ENCODE data around the gene SF3B2.
"Not testable (repeated sequence)": the region's sequence is repeated elsewhere in the genome, so short reads cannot be mapped to it uniquely, and the experiment has no call there.

SF3B2 gene

DNA sequence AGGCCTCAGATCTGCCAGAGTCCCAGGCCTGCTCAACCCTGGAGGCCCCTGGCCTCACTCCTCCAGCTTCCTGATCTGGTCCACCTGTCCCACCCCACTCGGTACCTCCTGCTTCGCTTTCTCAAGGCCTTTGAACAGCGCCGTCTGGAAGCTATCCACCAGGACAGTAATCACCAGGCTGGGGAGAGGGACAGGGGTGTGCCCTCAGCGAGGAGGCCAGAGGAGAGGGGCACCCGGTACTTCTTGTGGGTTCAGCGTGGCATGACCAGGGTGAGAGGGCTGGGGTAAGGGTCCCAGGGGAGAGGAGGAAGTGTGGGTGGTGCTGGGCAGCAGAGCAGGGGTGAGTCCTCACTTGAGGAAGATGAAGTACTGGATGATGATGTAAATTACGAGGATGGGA, 32.0 kb upstream of the SF3B2 start:
- no peak for DNase-seq

DNA sequence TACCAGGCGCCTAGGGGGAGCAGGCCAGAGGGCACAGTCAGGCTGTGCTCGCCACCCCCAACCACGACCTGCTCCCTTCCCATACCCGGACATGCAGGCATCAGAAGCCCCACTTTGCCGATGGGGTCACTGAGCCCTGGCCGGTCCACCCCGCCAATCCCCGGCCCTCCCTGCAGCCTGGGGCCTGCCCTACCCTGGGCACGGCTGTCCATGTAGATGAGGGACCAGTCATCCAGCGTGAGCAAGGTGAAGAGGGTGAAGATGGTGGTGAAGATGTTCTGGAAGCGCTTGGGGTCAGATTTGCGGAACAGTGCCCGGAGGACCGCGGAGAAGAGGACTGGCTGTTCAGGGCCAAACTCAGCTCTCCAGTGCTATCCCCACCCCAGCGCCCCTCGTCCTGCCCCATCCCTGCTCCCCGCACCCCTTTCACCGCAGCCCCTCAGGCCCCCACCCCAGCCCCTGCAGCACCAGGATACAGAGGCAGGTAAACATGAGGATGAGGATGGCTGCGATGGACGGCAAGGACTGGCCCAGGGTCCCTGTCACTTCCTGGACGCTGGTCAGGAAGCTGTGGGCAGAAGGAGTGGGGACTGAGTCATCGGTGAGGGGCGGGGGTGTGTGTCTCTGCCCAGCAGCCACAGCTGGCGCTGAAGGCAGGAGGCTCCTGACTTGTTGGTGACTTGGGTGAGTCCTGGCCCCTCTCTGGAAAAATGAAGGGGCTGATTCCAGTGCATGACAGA, 31.4 kb upstream of the SF3B2 start:
- DNase-seq = peak; percentile 25

DNA sequence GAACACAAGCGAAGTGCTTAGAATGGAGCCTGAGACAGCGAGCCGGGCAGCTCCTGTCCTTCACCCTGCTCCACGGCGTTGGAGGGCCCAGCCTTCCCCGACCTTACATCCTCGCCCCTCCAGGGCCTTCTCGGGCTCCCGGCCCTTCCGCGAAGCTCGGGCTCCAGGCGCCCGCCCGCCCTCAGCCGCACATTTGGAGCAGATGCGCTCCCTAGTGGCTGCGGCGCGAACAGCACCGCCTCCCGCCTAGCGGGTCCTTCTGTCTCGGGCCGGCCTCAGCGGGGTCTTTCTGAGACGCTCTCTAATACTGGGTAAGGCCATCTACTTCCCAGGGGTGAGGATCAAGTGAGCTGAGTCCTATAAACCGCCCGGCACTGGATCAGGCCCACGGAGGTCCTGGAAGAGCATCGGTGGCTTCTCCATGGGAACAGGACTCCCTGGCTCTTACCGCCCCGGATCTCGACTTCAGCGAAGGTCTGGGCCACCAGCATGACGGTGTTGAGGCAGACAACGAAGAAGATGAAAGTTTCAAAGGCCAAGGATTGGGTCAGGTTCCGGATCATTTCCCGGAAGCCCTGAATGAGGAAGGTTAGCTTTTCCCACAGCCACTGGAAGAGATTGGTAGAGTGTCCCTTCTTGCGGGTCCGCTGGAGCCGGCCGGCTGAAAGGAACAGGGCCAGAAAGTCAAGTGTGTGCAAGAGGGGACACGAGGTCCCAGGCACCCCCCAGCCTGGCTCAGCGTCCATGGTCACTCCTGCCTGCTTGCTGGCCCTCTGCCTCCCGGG, 29.6 kb upstream of the SF3B2 start:
- DNase-seq = peak; percentile 18

DNA sequence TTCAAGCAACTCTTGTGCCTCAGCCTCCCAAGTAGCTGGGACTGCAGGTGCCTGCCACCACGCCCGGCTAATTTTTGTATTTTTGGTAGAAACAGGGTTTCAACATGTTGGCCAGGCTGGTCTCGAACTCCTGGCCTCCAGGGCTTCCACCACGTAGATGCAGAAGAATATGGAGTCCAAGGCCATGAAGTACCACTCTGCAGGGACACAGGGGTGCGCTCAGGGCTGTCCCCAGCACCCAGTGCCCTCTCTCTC, 29.1 kb upstream of the SF3B2 start:
- DNase-seq = not testable (repeated sequence)

DNA sequence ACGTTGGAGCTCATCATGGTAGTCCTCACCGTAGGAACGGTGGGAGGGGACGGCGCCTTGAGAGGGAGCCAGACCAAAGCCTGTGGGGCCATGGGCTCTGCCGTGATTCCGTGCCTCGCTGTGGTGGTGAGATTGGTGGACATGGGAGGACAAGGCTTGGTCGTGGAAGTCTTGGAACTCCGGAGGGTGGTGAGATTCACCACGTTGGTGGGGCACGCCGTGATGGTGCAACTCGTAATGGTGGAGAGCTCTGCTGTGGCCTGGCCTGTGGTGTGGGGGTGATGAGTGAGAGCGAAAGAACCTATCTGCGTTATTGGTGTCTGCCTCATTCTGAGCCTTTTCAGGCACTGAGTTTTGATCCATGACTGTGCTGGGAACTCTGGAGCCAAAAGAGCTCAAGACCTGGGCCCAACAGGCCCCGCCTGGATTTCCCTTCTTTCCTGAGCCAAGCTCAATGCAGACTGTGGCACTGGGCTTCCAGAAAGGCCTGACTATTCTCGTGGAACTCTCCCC, 26.1 kb upstream of the SF3B2 start, which contains the start of gene CATSPER1:
Gene CATSPER1, minus strand, starts transcription at position 463 of the 513 bp plus-strand sequence. Its CDS starts 100 bp downstream, at position 363.
- no peak for DNase-seq

DNA sequence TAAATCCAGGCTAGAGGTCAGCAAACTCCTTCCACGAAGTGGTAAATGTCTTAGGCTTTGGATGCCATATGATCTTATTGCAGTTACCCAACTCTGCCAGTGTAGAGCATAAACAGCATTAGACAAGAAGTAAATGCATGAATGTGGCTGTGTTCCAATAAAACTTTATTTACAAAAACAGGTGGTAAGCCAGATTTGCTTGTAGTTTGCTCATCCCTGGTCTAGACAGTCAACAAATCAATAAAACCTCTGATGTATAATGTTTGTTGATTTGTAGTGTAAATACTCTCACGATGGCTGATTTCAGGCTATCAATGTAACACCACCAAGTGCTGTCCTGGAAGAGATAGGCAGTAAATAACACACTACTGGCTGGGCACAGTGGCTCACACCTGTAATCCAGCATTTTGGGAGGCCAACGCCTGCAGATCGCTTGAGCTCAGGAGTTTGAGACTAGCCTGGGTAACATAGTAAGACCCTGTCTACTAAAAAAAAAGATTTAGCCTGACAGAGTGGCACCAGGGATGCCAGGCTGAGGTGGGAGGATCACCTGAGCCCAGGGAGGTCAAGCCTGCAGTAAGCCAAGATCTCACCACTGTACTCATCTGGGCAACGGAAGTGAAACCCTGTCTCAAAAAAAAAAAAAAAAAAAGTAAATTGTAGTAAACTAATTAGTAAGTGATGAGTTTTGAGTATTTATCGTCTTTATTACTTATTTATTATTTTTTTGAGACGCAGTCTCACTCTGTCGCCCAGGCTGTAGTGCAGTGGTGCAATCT, 19.0 kb upstream of the SF3B2 start:
- DNase-seq = no peak

DNA sequence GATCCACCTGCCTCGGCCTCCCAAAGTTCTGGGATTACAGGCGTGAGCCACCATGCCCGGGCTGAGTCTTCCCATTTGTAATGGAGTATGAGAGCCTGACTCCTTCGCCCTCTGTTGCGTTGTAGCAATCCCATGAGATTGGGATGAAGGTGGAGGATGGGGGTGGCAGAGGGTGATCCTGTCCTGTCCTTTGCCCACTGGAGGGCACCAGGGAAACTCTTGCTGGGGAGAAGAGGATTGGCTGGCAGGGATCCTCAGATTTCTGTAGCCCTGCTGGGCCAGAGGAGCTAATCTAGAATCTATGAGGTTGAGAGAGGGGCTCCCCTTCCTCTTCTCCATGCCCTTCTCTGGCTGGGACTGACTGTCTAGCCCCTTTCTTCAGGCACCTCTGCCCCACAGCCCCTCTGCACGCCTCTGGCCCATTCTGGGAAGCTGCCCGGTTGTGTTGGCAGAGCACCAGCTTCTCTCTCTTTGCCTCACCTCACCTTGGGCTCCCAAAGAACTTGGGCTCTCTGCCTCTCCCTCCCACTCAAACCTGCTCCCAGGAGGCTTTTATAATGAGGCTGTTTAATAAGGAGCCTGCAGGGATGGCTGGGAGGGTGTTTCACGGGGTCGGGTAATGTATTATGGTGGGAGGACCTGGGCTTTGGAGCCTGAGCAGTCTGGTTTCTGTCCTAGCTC, 16.4 kb upstream of the SF3B2 start:
- DNase-seq = no peak

DNA sequence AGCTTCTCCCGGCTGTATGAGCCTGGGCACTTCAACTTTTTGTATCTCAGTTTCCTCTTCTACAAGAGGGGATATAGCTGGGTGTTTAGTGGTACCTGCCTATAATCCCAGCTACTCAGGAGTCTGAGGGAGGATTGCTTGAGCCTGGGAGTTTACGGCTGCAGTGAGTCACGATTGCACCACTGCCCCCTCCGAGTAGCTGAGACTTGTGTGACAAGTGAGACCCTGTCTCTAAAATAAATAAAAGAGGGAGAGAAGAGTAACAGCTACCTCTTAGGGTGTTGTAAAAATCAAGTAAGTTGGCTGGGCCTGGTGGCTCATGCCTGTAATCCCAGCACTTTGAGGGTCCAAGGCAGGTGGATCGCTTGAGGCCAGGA, 15.8 kb upstream of the SF3B2 start:
- no peak for DNase-seq

DNA sequence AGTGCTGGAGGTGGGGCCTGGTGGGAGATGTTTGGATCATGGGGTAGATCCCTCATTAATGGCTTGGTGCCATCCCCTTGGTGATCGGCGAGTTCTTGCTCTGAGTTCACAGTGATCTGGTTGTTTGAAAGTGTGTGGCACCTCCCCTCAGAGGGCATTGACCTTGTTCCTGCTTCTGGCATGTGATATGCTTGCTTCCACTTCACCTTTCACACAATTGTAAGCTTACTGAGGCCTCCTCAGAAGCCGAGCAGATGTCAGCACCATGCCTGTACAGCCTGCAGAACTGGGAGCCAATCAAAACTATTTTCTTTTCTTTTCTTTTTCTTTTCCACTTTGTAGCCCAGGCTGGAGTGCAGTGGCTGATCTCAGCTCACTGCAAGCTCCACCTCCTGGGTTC, 14.8 kb upstream of the SF3B2 start:
- DNase-seq = no peak

DNA sequence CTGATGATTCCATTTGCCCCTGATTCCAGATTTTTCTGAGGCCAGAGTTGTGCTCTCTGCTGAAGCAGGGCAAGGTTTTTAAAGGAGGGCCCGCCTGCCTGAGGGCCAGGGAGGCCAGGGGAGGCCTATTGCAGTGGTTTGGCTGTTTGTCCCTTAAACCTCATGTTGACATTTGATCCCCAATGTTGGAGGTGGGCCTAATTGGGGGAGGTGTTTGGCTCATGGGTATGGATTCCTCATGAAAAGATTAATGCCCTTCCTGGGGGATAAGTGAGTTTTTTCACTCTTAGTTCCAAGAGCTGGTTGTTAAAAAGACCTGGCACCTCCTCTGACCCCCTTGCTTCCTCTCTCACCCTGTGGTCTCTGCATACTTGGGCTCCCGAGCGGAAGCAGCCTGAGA, 12.4 kb upstream of the SF3B2 start:
- no peak for DNase-seq

DNA sequence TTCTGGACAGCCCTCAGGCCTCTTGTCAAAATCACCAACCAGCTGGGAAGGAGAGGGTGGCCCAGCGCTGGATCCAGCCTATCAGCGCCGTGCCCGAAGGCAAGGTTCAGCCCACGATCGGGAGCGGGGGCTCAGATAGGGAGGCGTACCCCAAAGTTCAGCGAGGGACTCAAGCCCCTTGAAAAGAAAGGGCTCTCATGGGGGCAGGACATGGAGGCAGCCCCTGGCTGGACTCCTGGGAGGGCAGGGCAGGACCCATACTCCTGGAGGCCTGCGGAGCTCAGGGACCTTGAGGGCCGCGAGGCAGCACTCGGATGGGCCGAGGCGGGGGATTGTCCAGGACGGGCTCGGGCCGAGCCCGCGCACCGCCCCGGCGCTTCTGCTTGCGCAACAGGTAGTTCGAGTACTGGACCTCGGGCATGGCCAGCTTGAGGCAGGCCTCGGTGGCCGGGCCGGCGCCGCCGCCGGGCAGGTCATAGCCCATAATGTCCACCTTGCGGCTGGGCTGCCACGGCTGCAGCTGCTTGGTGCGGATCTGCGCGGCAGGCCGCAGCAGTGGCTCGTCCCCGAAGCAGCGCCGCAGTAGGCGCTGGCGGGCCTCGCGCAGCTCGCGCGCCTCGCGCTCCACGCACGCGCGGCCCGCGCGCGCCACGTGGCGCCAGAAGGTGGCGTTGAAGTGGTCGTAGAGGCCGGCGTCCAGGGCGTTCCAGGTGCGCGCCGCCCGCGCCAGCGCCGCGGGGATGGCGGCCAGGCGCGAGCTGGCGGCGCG, 9.8 kb upstream of the SF3B2 start:
- no peak for DNase-seq

DNA sequence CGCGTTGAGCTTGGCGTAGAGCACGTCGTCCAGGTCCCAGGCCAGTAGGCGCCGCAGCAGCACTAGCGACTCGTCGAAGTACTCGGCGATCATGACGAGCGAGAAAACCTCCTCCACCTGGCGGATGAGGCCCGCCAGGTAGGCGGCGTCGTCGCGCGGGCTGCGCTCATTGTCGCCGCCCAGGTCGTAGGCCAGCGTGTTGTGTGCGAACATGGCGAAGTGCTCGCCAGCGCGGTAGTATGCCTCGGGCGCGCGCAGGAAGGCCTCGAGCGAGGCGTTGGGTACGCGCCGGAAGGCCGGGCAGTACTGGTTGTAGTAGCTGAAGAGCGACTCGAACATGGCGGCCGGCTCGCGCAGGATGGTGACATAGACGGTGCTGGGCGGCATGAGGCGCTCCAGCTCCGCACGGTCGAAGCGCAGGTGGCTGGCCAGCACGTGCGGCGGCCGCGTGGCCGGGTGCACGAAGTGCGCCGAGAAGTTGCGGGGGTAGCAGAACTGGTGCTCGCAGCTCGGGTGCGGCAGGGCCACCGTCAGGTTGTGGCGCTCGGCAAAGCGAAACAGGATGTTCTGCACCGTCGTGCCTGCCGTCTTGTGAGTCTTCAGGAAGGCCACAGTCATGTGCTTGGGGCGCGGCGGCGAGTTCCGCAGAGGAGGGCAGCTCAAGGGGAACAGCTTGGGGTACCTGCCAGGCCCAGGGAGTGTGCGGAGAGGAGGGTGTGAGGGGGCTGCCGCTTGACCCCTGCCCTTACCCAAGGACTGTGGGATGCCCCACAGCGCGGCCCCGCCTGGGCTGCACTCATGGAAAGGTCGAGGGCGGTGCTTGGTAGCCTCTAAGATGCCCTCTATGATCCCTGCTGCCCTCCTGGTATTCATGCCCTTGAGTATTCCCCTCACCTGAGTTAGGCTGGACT, 8.9 kb upstream of the SF3B2 start:
- DNase-seq = no peak

DNA sequence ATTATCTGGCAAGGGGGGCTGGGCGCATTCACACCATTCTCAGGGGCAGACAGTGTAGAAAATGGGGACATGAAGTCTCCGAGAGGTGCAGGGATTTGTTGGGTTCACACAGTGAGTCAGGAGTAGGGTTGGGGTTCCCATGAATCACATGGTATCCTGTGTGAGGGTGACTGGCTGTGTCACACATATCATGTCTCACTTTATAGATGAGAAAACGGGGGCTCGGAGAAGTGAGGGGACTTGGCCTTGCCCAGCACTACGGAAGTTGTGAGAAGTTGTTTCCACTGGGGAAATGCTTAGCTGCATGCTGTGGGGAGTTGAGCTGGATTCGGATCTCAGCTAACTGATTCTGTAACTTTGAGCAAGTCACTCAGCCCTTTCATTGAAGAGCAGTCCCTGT, 7.4 kb upstream of the SF3B2 start:
- no peak for DNase-seq

DNA sequence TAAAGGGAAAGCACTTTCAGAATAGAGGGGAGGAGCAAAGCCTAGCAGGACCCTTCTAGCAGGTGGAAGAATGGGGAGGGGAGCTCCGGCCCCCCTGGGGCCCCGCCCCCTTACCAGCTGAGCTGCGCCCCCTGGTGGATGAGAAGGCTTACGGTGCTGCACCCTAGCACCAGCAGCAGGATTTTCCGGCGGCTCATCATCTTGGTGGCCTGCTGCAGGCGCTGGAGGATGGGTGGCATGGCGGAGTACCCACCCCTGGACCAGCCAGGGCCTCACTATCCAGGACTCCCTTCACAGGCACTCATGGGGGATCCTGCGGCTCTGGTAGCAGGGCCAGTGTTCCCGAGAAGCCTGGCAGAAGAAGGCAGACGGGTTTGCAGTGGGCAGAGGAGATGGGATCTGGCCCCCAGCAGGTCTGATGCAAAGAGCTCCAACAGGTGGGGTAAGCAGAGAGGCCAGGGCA, 7.0 kb upstream of the SF3B2 start:
- peak; percentile 65 for DNase-seq

DNA sequence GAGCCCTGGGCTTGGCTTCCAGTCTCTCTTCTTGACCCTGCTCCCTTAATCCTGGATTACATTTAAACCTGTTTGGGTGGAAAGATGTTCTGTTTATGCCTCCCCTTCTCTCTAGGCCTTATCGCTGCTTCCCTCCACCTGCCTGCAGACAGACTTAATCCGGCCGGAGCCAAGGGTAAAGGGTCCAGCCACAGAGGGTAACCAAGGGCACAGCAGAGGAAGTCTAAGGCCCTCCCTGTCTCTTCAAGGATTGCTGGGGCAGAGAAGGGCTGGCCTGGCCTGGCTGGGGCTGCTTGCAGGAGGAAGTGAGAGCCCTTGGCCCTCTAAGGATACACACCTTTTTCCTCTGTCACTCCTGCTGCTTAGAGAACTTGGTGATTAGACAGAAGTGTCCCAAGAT, 5.3 kb upstream of the SF3B2 start:
- DNase-seq = no peak

DNA sequence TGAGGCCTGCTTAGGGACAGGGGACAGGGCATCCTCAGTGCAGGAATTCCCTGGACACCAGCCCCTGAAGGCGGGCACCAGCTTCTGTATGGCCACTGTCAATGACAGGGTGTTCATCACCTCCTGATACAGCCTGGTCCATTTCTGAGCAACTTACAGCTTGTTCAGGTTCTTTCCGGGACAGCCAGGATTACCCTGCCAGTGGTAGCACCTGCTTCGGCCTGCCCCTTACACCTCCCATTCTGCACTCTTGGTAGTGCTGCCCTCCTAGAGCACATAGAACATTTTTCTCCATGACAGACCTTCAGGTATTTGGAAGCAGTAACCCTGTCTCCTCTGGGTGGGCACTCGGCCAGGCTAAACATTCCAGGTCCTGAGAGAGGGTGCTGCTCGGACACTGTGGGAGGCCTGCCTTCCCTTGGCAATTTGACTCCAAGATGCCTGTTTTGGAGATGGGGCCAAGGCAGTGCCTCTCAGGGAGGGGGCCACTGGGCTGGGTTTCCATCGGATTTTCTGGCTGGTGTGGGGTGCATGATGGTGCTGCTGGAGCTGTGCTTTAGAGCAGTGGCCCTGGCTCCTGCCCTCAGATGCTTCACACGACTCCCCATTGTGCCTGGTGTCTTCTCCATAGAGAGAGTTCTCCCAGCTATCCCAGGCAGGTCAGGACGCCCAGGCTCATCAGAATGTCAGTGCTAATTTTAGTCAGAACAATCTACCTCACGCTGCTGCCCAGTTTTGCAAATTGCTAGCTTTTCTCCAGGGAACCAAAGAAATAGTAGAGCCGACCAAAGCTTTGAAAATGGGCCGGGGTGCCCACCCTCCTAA, 4.4 kb upstream of the SF3B2 start:
- no peak for DNase-seq

DNA sequence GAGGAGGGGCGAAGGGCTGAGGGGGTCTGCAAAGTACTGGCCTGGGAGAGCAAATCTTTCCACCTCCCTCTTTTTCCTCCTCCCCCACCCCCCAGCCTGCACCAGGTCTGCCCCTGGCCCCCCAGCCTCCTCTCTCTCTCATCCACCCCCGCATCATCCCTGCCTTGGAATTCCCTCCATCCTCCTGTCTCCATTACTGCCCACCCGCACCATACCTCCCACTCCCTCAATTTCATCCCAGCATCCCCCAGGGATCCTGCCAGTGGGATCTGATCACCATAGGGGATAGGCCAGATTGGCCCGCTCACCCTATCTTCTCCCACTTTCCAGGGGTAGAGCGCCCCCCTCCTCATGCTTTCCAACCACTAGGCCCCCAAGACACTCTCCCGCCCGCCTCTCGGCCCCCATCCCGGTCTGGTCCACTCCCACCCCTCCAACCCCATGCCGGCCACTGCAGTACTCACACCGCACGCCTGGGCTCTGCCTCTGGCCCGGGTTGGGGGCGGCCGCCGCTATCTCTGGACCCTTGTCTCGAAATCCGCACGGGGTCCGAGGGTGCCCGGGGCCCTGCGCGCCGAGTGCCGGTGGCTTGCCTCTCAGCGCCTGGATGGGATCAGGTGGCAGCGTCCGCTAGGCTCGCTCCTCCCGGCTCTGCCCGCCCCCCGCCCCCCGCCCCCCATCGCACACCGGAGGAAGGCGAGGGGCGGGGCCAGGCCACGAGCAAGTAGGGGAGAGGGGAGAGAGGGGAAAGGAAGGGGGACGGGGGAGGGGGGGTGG, 3.4 kb upstream of the SF3B2 start, which contains the start of gene GAL3ST3:
Gene GAL3ST3, minus strand, starts transcription at position 615 of the 777 bp plus-strand sequence. CDS start 3,746 bp downstream, outside the sequence.
- no peak for DNase-seq

DNA sequence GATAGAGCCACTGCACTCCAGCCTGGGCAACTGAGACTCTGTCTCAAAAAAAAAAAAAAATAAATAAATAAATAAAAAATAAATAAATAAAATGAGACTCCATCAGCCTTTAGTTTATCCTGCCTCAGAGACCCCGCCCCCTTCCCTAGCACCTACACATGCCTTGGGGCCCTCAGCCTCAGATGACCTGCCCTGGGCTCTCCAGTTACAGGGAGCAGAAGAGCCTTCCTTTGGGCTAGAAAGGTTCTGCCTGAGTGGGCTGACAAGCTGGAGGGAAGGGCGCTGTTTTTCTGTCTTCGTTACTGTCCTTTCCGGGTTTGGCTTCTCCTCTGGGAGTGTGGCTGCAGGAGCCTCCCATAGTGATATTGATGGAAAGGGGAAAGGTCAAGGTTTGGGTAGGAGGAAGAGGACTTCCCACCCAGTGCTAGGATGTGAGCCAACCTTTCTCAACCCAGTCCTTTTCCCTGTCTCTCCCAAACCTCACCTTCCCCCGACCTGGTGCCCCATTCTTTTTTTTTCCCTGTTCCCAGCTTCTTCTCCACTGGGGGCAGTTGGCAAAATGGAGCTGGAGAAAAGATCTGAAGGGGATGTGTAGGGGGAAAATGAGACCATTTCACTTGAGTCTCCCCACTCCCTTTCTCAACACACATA, 1.5 kb upstream of the SF3B2 start:
- no peak for DNase-seq

DNA sequence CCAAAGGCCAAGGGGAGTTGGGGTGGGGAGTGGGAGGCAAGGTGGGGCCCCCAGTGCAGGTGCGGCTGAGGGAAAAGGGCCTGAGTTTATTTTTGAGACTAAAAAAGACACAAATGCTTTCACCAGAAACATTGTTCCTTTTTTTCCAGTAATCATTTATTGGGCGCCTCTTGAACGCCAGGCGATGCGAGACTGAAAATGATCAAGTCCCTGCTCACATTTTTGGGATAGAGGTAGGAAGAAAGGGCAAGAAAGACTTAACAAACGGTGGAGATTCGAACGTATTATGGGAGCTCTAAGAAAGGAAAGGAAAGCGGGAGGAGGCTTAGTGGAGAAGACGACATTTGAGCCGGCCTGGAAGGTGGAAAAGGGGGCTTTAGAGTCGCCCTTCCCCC, 796 bp upstream of the SF3B2 start:
- DNase-seq = no peak

All from amniotic stem cell (primary cell).